Measurements from ENCODE around the gene RFT1. TPM values are rescaled to one million over a fixed set of nuclear protein-coding genes. Genes with fewer than 3 reads are reported as not detected.
A peak's percentile ranks its signal among the peaks of the same experiment; 100 is the strongest.

RFT1 gene
- total and polyA plus RNA-seq, 2 experiments from 2014 or later: 11.3 to 13.3 TPM

GRCh38 chr3:53155760-53156159 lies 25.5 kb upstream of the RFT1 start:
- DNase-seq (ENCODE audit: low spot score) (no peak), ATAC-seq (no peak)
- H3K36me3 Mint-ChIP-seq (ENCODE audit: low read depth): no peaks in the 10 kb centered on the region; the same call in 2 of the 3 replicates
- peaks cover 33% of the 10 kb centered on the region for H3K4me1 Mint-ChIP-seq
- peaks cover 3% of the 10 kb centered on the region; the same call in 1 of the 3 replicates for H3K9me3 Mint-ChIP-seq
- H3K27ac ChIP-seq (ENCODE audit: low read depth): no peak overlapping the region
- H3K9me2 ChIP-seq (ENCODE audit: insufficient read depth): no peaks in the 10 kb centered on the region
- TF ChIP-seq STAT1 (IDR thresholded peaks at IDR 0.05; ENCODE audit: unreplicated experiment) (no peak), CTCF (conservative IDR thresholded peaks at IDR 0.05; ENCODE audit: low read depth in 2 of 2) (no peak), ZNF331 (CRISPR knock-in tag; IDR thresholded peaks at IDR 0.05; ENCODE audit: low read depth) (no peak), POLR2AphosphoS5 (IDR thresholded peaks at IDR 0.05; ENCODE audit: low read depth) (no peak), JUNB (IDR thresholded peaks at IDR 0.05; ENCODE audit: unreplicated experiment) (no peak), EZH2phosphoT487 (IDR thresholded peaks at IDR 0.05; ENCODE audit: unreplicated experiment) (no peak), CREB1 (CRISPR knock-in tag; IDR thresholded peaks at IDR 0.05; ENCODE audit: low read depth) (no peak), EZH2 (IDR thresholded peaks at IDR 0.05; ENCODE audit: low read depth, unreplicated experiment) (no peak), NANOG (IDR thresholded peaks at IDR 0.05; ENCODE audit: borderline replicate concordance) (no peak), ZNF114 (CRISPR knock-in tag; IDR thresholded peaks at IDR 0.05) (no peak)
- TF ChIP-seq, protein P1, sequence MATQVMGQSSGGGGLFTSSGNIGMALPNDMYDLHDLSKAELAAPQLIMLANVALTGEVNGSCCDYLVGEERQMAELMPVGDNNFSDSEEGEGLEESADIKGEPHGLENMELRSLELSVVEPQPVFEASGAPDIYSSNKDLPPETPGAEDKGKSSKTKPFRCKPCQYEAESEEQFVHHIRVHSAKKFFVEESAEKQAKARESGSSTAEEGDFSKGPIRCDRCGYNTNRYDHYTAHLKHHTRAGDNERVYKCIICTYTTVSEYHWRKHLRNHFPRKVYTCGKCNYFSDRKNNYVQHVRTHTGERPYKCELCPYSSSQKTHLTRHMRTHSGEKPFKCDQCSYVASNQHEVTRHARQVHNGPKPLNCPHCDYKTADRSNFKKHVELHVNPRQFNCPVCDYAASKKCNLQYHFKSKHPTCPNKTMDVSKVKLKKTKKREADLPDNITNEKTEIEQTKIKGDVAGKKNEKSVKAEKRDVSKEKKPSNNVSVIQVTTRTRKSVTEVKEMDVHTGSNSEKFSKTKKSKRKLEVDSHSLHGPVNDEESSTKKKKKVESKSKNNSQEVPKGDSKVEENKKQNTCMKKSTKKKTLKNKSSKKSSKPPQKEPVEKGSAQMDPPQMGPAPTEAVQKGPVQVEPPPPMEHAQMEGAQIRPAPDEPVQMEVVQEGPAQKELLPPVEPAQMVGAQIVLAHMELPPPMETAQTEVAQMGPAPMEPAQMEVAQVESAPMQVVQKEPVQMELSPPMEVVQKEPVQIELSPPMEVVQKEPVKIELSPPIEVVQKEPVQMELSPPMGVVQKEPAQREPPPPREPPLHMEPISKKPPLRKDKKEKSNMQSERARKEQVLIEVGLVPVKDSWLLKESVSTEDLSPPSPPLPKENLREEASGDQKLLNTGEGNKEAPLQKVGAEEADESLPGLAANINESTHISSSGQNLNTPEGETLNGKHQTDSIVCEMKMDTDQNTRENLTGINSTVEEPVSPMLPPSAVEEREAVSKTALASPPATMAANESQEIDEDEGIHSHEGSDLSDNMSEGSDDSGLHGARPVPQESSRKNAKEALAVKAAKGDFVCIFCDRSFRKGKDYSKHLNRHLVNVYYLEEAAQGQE (IDR thresholded peaks at IDR 0.05; ENCODE audit: unreplicated experiment): no peak
- TF ChIP-seq, protein P2, sequence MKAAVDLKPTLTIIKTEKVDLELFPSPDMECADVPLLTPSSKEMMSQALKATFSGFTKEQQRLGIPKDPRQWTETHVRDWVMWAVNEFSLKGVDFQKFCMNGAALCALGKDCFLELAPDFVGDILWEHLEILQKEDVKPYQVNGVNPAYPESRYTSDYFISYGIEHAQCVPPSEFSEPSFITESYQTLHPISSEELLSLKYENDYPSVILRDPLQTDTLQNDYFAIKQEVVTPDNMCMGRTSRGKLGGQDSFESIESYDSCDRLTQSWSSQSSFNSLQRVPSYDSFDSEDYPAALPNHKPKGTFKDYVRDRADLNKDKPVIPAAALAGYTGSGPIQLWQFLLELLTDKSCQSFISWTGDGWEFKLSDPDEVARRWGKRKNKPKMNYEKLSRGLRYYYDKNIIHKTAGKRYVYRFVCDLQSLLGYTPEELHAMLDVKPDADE (IDR thresholded peaks at IDR 0.05): no peak
- TF ChIP-seq, protein P3, sequence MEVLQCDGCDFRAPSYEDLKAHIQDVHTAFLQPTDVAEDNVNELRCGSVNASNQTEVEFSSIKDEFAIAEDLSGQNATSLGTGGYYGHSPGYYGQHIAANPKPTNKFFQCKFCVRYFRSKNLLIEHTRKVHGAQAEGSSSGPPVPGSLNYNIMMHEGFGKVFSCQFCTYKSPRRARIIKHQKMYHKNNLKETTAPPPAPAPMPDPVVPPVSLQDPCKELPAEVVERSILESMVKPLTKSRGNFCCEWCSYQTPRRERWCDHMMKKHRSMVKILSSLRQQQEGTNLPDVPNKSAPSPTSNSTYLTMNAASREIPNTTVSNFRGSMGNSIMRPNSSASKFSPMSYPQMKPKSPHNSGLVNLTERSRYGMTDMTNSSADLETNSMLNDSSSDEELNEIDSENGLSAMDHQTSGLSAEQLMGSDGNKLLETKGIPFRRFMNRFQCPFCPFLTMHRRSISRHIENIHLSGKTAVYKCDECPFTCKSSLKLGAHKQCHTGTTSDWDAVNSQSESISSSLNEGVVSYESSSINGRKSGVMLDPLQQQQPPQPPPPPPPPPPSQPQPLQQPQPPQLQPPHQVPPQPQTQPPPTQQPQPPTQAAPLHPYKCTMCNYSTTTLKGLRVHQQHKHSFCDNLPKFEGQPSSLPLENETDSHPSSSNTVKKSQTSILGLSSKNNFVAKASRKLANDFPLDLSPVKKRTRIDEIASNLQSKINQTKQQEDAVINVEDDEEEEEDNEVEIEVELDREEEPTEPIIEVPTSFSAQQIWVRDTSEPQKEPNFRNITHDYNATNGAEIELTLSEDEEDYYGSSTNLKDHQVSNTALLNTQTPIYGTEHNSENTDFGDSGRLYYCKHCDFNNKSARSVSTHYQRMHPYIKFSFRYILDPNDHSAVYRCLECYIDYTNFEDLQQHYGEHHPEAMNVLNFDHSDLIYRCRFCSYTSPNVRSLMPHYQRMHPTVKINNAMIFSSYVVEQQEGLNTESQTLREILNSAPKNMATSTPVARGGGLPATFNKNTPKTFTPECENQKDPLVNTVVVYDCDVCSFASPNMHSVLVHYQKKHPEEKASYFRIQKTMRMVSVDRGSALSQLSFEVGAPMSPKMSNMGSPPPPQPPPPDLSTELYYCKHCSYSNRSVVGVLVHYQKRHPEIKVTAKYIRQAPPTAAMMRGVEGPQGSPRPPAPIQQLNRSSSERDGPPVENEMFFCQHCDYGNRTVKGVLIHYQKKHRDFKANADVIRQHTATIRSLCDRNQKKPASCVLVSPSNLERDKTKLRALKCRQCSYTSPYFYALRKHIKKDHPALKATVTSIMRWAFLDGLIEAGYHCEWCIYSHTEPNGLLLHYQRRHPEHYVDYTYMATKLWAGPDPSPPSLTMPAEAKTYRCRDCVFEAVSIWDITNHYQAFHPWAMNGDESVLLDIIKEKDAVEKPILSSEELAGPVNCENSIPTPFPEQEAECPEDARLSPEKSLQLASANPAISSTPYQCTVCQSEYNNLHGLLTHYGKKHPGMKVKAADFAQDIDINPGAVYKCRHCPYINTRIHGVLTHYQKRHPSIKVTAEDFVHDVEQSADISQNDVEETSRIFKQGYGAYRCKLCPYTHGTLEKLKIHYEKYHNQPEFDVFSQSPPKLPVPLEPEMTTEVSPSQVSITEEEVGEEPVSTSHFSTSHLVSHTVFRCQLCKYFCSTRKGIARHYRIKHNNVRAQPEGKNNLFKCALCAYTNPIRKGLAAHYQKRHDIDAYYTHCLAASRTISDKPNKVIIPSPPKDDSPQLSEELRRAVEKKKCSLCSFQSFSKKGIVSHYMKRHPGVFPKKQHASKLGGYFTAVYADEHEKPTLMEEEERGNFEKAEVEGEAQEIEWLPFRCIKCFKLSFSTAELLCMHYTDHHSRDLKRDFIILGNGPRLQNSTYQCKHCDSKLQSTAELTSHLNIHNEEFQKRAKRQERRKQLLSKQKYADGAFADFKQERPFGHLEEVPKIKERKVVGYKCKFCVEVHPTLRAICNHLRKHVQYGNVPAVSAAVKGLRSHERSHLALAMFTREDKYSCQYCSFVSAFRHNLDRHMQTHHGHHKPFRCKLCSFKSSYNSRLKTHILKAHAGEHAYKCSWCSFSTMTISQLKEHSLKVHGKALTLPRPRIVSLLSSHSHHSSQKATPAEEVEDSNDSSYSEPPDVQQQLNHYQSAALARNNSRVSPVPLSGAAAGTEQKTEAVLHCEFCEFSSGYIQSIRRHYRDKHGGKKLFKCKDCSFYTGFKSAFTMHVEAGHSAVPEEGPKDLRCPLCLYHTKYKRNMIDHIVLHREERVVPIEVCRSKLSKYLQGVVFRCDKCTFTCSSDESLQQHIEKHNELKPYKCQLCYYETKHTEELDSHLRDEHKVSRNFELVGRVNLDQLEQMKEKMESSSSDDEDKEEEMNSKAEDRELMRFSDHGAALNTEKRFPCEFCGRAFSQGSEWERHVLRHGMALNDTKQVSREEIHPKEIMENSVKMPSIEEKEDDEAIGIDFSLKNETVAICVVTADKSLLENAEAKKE (CRISPR knock-in tag; IDR thresholded peaks at IDR 0.05): no peak
- no peak overlapping the region; the same call in 1 of the 2 replicates for H2AFZ ChIP-seq
- no peaks in the 10 kb centered on the region; the same call in 1 of the 2 replicates for H4K20me1 ChIP-seq (replicated peaks; ENCODE audit: insufficient read depth)
- no peaks in the 10 kb centered on the region for H3K36me3 ChIP-seq (ENCODE audit: insufficient read depth)
- H3K4me3 ChIP-seq: no peak overlapping the region
- H3K4me3 Mint-ChIP-seq: peak overlapping the region; percentile 55; the same call in 1 of the 3 replicates
- H3K27me3 Mint-ChIP-seq (ENCODE audit: insufficient read depth, low read depth, poor library complexity): peaks cover 22% of the 10 kb centered on the region
- peaks cover 6% of the 10 kb centered on the region for H3K27me3 ChIP-seq (ENCODE audit: insufficient read depth)
- 0 out of 2 replicates have a peak overlapping the region, but pooled peaks have one; percentile 77 for H3K4me2 ChIP-seq
- peaks cover 28% of the 10 kb centered on the region for H3K4me1 ChIP-seq (ENCODE audit: insufficient read depth)
- H3K79me2 ChIP-seq (replicated peaks; ENCODE audit: insufficient read depth): no peaks in the 10 kb centered on the region
- H3F3A ChIP-seq (replicated peaks; ENCODE audit: low read depth): no peaks in the 10 kb centered on the region
- no peak overlapping the region for H3K27ac Mint-ChIP-seq
